GM08714 (cell line): ENCODE measurements around the gene PDLIM1.

Experiments used
- H3K4me3 ChIP-seq: fragments of 200-500 bp; sonication (Bioruptor generic); 2 replicates; pipeline ENCODE4 v1.5.1; 2014; ENCODE audit warnings: mild to moderate bottlenecking, low read length, inconsistent platforms
- ZNF274 ChIP-seq: IDR thresholded peaks from 2 replicates; pipeline ENCODE4 v1.6.1; 2012; ENCODE audit warnings: mild to moderate bottlenecking, low read depth, low read length

Gene PDLIM1, protein sequence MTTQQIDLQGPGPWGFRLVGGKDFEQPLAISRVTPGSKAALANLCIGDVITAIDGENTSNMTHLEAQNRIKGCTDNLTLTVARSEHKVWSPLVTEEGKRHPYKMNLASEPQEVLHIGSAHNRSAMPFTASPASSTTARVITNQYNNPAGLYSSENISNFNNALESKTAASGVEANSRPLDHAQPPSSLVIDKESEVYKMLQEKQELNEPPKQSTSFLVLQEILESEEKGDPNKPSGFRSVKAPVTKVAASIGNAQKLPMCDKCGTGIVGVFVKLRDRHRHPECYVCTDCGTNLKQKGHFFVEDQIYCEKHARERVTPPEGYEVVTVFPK

DNA sequence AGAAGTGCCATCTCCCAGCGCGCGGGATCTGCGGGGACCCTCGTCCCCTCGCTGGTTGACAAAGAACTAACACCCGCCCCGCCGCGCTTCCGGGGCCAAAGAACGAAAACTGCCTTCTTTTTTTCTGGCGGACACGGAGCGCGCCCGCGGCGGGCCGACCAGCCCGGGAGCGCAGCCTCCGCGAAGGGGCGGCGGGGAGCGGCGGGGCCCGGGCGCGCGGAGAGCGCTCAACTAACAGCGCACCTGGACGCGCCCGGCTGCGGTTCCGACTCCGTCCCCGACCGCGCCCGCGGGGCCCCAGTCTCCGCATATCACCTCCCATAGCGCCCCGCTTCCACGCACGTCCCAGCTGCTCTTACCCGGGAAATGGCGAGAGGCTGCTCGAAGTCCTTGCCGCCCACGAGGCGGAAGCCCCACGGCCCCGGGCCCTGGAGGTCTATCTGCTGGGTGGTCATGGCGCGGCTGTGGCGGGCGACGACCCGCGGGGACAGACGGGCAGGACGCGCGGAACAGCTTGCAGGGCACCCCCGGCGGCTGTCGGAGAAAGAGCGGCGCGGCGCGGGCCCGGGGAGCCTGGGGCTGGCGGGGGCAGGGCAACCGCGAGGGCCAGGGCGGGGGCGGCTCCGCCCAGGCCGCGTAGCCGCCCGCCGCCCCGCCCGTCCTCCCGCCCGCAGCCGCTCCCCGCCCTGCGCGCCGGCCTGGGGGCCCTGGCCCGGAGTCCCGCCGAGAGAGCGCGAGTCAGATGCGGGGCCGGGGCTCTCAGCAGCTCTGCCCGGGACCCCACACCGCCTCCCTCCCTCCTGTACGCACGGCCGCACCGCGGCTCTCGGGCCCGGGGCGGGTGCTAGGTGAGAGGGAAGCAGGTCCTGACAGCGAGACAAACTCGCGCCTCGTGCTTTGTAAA is at the start of gene PDLIM1:
Gene PDLIM1 (minus strand): TSS at position 543 of the 904 bp plus-strand sequence. CDS start 88 bp downstream, at position 455.
- no peak for TF ChIP-seq ZNF274
- peak within 1 kb of the TSS; percentile 90 for H3K4me3 ChIP-seq

DNA sequence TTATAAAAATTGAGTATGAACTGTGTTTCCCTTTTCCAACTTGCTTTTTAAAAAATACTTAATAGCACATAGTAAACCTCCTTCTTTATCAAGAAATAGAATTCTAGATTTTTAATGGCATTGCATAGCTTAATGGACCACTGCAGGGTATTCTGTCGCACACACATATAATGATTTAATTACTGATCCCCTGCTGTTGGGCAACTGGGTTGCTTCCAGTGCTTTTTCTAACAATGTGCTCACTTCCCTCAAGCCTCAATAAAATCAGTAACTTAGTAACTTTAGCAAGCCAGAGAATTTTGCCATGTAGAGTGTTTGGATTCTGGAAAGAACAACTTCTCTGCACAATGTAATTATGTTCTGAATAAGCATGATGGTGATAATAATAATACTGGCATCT is 49.1 kb upstream of the PDLIM1 start:
- no peak overlapping the region for H3K4me3 ChIP-seq
- no peak for TF ChIP-seq ZNF274

DNA sequence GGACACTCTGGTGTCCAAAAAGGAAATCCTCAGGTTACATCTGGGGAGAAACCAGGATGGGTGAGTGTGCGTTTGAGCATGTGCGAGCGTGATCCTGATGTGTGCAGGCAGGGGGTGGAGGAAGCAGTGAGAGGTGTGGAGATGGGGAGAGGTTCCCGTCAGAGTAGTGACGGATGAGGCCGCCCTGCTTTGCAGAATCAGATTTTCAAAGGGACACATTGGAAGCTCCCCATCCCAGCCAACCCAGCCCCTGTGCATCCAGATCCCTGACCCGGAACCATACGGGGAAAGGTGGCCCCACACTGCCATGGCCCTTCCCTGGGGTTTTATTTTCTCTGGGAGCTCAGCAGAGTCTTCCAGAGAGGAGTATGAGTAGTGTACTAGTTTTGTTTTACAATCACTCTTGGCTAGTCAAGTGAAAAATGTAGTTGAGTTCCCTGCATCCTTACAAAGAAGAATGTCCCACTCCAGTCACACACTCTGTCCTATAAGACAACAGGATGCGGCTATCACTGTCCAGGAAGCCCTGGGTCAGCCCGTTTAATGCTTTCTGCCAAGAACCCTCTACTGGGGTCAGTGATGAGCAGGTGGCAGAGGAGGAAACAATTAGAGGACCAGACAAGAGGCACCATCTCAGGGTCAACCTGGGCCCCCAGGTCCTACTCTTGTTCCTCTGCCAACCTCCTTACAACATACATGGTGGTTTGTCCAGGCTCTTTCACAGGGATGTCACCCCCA is 46.8 kb upstream of the PDLIM1 start:
- no peak overlapping the region for H3K4me3 ChIP-seq
- no peak for TF ChIP-seq ZNF274

DNA sequence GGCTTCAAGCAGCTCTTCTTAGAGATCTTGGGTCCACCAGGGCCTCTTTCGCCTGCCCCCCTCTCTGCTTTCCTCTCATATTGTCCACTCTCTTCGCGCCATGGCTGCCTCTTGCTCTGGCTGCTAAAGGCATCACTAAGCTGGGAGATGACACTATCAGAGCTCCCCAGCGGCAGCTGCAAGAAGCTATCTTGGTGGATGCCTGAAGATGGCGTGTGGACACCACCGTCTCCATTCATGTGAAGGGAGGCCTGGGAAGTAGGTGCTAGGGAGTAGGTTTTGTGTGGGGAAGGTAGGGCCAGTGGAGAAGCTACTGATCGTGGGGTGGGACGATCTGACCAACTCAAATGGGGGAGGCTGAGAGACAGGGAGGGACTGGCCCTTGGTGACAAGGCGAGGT is 45.9 kb upstream of the PDLIM1 start:
- TF ChIP-seq ZNF274, result no peak
- no peak overlapping the region for H3K4me3 ChIP-seq

DNA sequence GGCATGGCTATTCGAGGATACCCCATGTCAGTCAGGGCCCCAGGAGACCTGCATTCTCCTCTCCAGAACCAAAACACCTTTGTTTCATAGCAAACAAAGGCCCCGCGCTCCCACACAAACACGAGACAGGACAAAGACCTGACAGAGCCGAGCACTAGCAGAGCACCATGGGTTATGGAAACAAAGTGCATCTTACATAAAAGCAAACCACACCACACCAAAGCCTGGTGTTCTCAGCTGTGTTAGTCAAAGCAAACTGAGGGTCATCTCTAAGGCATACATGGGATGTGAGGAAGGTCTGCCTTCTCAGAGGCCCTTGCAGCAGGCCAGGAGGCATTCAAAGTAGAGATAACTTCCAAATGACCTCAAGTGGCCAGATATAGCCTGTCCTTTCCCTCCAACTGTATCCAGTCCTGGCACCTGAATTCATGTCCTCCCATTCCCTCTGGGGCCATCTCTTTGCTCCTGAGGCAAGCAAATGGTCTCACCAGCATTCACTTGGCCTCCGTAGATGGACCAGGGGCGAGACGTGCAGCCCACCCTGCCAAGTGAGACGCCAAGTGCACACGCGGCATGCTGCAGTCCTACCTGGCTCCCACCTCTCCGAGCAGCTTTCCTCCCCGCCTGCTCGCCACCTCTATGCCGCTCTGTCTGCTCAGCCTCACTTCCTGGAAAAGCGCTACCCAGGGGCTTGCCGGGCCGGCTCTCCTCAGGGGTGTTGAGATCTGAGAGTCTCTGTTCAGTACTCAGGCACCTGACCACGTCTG is 45.3 kb upstream of the PDLIM1 start:
- no peak overlapping the region for H3K4me3 ChIP-seq
- no peak for TF ChIP-seq ZNF274

DNA sequence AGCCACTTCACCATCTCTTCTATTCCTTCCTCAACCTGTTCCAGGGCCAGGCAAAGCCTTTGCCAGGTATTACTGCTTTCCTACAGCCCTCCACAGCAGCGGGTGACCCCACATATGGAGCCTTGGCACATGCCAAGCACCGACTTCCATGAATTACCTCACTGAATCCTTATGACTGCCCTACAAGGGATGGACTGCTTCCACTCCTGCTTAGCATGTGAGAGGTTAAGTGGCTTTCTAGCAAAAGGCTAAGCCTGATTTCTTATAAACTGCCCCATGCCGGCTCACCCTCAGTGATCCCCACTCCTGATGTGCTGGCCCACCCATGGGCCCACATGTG is 44.0 kb upstream of the PDLIM1 start:
- no peak overlapping the region for H3K4me3 ChIP-seq
- TF ChIP-seq ZNF274, result no peak

DNA sequence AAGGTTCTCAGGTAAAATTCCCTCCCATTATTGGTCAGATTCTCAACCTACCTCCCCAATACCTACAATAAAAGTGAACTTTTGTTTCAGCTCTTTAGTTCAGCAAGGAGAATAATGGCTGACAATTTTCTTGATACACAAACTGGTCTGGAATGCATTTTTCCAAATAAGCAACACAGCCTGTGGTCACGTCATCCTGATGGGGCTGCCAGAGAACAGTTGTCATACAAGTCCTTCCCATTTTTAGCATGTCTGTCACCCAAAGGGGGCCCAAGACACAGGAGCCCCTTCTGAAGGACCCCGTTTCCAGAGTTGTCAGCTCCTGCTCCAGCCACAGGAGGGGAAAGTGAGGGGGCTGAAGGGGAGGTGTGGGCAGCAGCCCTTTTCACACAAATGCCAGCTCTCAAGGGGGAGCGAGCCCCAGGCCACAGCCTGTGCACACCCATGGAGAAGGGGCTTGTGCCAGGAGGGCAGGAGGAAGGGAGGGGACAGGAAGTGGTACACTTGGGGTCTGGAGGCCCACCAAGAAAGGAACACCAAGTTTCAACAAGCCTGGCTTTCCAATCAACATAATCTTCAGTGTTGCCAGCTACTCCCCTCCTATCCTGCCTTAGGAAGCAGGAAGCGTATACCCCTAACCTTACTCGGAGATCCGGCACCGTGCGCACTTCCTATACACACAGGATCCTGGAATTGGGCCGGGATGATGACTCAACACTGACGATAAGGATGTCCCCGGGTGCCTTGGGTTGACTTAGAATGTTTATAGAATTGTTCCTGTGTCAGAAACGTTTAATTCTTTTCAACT is 43.4 kb upstream of the PDLIM1 start:
- TF ChIP-seq ZNF274, result no peak
- H3K4me3 ChIP-seq, result no peak overlapping the region

DNA sequence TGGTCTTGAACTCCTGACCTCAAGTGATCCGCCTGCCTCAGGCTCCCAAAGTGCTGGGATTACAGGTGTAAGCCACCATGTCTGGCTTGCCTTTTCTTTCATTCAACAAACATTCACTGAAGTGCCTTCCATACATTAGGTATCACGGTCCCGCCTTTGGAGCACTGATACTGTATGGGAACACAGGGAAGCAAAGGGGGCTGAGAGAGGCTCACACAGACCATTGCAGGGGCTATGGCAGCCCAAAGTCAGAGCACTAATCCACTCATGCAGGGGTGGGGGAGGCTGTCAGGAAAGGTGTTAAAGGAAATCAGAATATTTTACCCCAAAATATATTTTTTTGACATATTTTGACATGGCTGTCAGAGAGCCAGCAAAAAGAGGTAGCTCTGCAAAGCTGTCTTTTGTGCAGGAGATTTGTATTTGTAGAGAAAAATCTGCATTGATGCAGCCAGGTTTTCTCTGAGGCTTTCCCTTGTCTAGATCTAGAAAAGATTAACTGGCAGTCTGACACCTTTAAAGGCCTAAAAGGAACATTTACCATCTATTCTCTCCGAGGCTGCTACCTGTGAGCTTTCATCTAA is 42.0 kb upstream of the PDLIM1 start:
- TF ChIP-seq ZNF274, result no peak
- no peak overlapping the region for H3K4me3 ChIP-seq

DNA sequence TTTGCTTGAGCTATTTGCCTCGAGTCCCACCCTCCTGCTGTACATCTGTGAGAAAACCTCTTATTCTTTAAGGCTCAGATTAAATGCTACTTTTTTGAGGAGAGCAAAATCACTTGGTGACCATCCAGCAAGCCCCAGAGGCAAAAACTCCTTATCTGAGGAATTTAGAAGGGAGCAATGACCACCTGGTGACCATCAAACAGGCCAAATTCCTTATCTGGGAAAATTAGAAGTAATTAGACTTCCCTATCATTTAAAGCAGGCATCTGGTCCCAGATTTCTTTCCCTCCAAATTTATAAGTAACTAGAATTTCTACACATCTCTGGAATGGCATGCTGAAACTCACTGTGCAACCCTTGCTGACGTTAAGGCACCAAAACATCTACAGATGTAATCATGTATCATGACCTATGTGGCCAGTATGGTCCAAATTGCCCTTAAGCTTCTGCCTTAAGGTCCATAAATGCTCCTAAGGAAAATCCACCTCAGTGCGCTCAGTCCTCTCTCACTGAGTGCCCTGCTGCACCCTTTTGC is 40.9 kb upstream of the PDLIM1 start:
- H3K4me3 ChIP-seq, result no peak overlapping the region
- no peak for TF ChIP-seq ZNF274

DNA sequence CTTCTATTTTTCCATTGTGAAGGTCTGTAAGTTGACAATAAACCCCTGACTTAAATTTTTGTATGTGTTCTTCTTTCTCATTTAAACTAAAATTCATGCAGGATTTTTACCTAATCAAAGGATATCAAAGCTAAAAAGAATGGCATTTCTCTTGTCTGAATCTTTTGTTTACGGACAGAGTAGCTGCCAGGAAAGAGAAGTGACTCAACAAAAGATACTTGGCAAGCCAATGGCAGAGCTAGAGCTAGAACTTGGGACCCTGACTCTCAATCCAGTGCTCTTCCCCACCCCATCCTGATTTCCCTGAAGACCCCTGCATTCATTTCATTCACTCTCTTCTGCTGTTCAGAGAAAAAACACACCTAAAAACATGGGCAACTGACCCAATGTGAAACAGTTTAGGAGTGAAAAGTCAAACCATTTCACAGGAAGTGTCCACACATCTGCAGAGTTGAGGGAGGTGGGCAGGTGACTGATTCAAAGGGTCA is 40.2 kb upstream of the PDLIM1 start:
- no peak overlapping the region for H3K4me3 ChIP-seq
- no peak for TF ChIP-seq ZNF274

DNA sequence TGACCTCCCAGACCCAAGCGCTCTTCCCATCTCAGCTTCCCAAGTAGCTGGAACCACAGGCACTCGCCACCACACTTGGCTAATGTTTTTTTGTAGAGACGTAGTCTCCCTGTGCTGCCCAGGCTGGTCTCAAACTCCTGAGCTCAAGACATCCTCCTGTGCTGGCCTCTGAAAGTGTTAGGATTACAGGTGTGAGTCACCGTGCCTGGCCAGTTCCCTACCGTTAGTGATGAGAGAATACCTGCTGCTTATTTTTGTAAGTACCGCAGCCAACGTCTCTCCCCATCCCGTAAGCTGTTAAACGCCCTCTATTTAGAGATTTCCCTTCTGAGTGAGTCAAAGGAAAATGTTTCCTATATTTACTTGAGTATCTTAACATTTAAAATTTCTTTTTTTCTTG is 38.5 kb upstream of the PDLIM1 start:
- H3K4me3 ChIP-seq, result no peak overlapping the region
- no peak for TF ChIP-seq ZNF274

DNA sequence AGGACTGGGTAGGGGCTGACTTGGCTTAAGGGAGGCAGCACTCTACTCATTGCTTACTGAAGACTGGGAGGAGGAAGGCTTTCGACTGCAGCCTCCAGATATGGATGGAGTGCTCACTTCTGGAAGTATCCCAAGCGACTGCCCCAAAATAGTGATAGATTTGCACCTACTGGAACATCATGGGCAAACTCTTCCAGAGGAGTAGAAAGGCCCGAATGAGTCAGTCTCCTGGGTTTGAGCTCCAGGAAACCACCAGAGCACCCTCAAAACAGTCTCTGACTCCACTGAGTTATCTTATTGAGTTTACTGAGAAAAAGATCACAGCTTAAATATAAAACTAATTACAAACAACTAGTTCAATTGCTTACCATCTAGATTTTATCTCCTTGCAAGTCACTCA is 37.2 kb upstream of the PDLIM1 start:
- no peak for TF ChIP-seq ZNF274
- H3K4me3 ChIP-seq, result no peak overlapping the region
